NCI-H446 treated with DMSO at 0.1 percent for 48 hours (cell line): ENCODE data around the gene SERPINB8.
A peak's percentile ranks its signal among the peaks of the same experiment; 100 is the strongest.
"Not testable (repeated sequence)": the region's sequence is repeated elsewhere in the genome, so short reads cannot be mapped to it uniquely, and the experiment has no call there.

Source experiments
- DNase-seq: peaks from one replicate; lab custom pipeline; 2025; lab: John Stamatoyannopoulos, UW

The SERPINB8 gene, protein sequence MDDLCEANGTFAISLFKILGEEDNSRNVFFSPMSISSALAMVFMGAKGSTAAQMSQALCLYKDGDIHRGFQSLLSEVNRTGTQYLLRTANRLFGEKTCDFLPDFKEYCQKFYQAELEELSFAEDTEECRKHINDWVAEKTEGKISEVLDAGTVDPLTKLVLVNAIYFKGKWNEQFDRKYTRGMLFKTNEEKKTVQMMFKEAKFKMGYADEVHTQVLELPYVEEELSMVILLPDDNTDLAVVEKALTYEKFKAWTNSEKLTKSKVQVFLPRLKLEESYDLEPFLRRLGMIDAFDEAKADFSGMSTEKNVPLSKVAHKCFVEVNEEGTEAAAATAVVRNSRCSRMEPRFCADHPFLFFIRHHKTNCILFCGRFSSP

GRCh38 chr18:63969942-63970808 lies at the start of gene SERPINB8:
Gene SERPINB8, plus strand, starts transcription at chr18:63970081. Its CDS starts 8,228 bp downstream, at chr18:63978309.
- peak; percentile 80 for DNase-seq

- DNase-seq, result no peak
These were observed 47.8 kb upstream of the SERPINB8 start for GRCh38 chr18:63922049-63922448.

GRCh38 chr18:63924551-63924950 lies 45.3 kb upstream of the SERPINB8 start:
- no peak for DNase-seq

- no peak for DNase-seq
These were observed 41.5 kb upstream of the SERPINB8 start for GRCh38 chr18:63928331-63928730.

DNA sequence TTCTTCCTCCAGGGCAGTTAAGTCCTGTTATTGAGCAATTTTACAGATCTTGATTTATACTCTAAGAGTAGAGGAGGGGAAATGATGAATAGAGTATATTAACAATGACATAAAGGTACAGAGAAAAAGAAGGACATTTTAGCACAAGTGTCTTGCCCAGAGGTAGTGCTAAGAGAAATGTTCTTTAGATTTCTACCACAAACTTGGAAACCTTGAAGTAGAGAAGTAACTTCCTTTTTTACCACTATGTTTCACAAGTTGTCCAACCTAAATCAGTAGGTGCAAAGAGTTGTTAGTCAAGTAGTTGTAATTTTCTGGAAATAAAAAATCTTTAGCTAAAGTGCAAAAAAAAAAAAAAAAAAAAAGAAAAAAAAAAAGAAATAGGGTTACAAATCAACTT lies 40.5 kb upstream of the SERPINB8 start:
- DNase-seq, result not testable (repeated sequence)

GRCh38 chr18:63930773-63931354 lies 39.0 kb upstream of the SERPINB8 start:
- no peak for DNase-seq

GRCh38 chr18:63936156-63936931 lies 33.5 kb upstream of the SERPINB8 start:
- no peak for DNase-seq

GRCh38 chr18:63936932-63937393 lies 32.9 kb upstream of the SERPINB8 start:
- DNase-seq, result no peak

DNA sequence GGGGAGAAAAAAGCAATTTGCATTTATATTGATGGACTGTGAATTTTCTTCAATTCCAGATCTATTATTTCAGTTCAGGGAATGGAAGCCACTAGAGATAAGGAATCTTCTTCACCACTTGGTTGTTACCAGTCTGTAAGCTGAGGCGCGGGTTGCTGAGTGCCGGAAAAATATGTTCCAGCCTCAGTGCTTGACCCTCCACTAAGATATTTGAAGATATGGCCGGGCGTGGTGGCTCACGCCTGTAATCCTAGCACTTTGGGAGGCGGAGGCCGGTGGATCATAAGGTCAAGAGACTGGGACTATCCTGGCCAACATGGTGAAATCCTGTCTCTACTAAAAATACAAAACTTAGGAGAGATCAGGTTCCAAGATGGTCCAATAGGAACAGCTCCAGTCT lies 29.9 kb upstream of the SERPINB8 start:
- DNase-seq, result no peak

GRCh38 chr18:63940543-63941050 lies 29.3 kb upstream of the SERPINB8 start:
- not testable (repeated sequence) for DNase-seq

- no peak for DNase-seq
These were observed 22.7 kb upstream of the SERPINB8 start for GRCh38 chr18:63947051-63947790.

DNA sequence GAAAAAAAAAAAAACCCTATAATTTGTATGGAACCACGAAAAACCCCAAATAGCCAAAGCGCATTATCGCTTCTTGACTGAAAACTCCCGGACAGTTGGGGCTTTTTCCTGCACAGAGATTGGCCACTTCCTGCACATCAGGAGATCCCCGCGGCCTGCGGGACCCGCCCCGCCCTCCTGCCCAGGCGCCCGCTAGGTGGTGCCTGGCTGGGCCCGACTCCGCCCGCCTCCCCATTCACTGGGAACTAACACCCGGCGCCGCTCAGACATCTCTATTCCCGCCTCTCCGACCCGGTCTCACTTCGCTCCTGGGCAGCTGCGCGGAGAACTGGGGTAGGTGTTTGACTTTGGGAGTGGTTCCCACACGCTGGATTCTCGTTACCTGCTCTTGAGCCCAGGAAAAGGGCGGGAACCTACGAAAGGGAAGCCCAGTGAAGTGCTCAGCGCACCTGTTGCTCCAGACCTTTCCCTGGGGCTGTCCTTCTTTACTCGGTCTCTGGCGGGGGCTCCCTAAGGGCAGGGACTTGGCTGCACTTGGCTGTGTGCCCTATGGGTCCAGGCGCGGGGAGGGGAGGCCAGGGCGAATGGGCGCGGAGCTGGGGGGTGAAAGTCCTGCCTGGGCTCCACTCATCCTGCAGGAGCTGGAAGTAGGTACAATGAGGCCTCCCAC lies 20.7 kb upstream of the SERPINB8 start, which contains the start of gene HMSD:
TSS of gene HMSD (plus strand) at position 234 of the 670 bp plus-strand sequence. CDS start 4,155 bp downstream, outside the sequence.
- DNase-seq, result no peak

DNA sequence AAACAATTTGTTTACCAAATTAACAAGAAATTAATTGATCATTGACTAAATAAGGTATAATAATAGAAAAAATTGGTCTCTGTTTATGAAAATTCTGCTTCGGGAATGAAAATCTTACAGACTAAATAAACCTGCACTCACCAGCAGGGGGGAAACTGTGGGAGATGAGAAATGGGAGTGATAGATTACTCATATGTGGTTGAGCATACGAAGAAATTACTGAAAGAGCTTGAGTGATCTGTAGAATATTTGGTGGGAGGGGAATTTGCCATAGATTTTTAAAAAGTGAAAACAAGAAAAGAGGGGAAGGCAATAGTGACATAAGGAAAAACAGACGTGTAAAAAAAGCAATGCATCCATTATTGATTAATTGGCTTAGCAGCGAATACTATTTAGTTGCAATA lies 18.6 kb upstream of the SERPINB8 start:
- no peak for DNase-seq

DNA sequence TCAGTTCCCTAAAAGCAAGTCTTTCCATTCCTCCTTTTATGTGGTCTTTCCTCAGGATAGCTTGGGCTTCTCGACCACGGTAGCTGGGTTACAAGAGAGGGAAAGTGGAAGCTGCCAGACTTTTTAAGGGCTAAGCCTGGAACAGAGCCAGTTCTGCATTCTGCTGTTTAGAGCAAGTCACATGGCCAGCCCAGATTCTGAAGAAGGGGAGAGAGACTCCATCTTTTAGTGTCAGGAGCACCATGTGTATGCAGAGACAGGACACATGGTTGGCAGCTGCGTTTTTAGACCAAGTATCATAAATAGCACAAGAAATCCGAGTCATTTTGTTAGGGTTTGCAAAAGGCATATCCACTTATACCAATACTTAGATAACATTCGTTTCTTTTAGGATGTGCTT lies 16.1 kb upstream of the SERPINB8 start:
- DNase-seq, result peak; percentile 14

- no peak for DNase-seq
These were observed 13.1 kb upstream of the SERPINB8 start for GRCh38 chr18:63956755-63957154.

DNA sequence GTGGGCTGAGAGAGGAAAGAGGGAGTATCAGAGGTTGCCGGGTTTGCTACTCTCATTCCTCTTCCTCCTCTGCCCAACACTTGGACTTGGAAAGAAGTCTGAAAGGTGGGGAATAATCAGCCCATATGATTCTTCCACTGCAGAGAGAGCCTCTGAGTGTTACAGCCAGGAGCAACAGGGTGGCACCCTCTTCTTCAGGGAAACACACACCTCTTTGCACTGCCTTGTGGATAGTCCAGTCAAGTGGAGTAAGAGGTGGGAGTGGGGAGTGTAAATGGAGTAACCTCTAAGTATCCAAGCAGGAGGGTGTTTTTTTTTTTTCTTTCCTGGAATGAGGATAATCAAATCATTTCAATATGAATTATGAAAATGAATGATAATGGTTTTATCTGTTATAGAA lies 9.0 kb upstream of the SERPINB8 start:
- DNase-seq, result no peak

- DNase-seq, result no peak
These were observed 8.4 kb upstream of the SERPINB8 start for GRCh38 chr18:63961435-63961980.

DNA sequence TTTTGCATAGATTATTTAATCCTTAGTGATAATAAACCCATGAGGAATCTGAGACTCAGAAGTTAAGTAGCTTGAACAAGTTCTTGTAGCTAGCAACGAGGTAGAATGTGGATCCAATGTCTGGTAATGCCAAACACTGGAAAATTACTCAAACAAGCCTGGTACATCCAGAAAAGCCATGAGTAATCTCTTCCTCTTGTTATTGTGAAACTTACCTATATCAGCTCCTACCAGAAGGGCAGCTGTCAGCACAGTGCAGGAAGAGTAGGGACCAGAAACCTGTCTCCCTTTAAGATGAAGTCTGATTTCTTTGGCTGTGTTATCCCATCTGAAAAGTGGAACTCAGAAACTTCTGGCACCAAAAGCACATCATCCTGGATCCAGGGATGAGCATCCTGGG lies 7.7 kb upstream of the SERPINB8 start:
- no peak for DNase-seq

DNA sequence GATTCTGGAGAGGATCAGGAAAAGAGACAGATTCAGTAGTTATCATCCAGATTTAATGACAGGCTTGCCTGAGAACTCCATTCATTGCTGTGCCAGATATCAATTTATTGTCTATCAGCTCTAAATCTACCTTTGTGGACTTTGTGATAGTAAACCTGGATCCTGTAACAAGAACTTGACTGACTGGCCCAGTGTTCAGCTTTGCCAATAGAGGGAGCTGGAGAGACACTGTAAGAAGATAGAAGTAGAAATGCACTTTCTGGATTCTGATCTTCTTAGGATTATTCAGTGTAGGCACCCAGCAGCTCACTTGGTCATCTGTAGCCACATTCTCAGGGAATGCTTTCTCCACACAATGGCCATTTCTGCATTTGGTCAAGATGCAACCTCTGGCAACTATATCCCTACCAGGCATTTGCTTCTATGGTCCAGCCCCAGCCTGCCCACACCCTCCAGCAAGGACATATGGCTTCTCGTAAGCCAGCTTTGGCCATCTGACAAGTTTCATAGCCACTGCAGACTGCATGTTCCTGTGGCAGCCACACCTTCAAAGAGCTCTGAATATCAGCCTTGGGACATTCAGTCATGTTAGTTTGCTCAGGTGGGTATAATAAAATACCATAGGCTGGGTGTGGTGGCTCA lies 6.1 kb upstream of the SERPINB8 start:
- DNase-seq, result peak; percentile 11
